Stimulated activated CD4-positive, alpha-beta T cell treated with anti-CD3 and anti-CD28 coated beads, Interleukin-15, amount 100 ng/mL, for 24 hours (primary cell): ENCODE measurements around the gene SEMA3E.

Source experiments
- DNase-seq: peaks from one replicate; pipeline ENCODE4 v3.0.0-alpha.2; 2020

The SEMA3E gene

GRCh38 chr7:83337050-83337449, 311.9 kb downstream of the SEMA3E start:
- no peak for DNase-seq

GRCh38 chr7:83326223-83326622, 322.7 kb downstream of the SEMA3E start:
- no peak for DNase-seq

- no peak for DNase-seq
Measured at GRCh38 chr7:83325083-83325482, 323.9 kb downstream of the SEMA3E start.

GRCh38 chr7:83324596-83324995, 324.3 kb downstream of the SEMA3E start:
- no peak for DNase-seq

- DNase-seq = no peak
Measured at GRCh38 chr7:83321011-83321410, 327.9 kb downstream of the SEMA3E start.

GRCh38 chr7:83313931-83314330, 335.0 kb downstream of the SEMA3E start:
- no peak for DNase-seq
